Activated CD4-positive, alpha-beta memory T cell treated with anti-CD3 and anti-CD28 coated beads for 36 hours (primary cell): ENCODE data around the gene ADGRV1. TPM values are rescaled to one million over a fixed set of nuclear protein-coding genes. Genes with fewer than 3 reads are reported as not detected.

Source experiments
- CTCF ChIA-PET: fragments of 350-600 bp; sonication (Branson Sonifier 250); formaldehyde crosslinking; loops from one replicate; lab custom pipeline; 2021; ENCODE audit warnings: antibody characterized with exemption, inconsistent platforms; lab: Charles Lee
- POLR2A ChIA-PET: fragments of 350-600 bp; sonication (Branson Sonifier 250); formaldehyde crosslinking; loops from one replicate; lab custom pipeline; 2021; ENCODE audit warnings: antibody characterized with exemption; lab: Charles Lee
- DNase-seq: peaks from one replicate; pipeline ENCODE4 v3.0.0-alpha.2; 2020
- H3K27ac Mint-ChIP-seq: one replicate; pipeline ENCODE4 v1.8.0; 2021; ENCODE audit warnings: mixed read lengths
- H3K27me3 Mint-ChIP-seq: one replicate; pipeline ENCODE4 v1.8.0; 2021; ENCODE audit warnings: mixed read lengths
- H3K36me3 Mint-ChIP-seq: one replicate; pipeline ENCODE4 v1.8.0; 2021; ENCODE audit warnings: mixed read lengths
- H3K4me1 Mint-ChIP-seq: one replicate; pipeline ENCODE4 v1.8.0; 2021; ENCODE audit warnings: low read depth, mixed read lengths
- H3K4me3 Mint-ChIP-seq: one replicate; pipeline ENCODE4 v1.8.0; 2021; ENCODE audit warnings: mild to moderate bottlenecking, mixed read lengths
- H3K9me3 Mint-ChIP-seq: one replicate; pipeline ENCODE4 v1.8.0; 2021; ENCODE audit warnings: mixed read lengths
- intact Hi-C: fragments of 100-400 bp; cut with micrococcal nuclease; formaldehyde crosslinking; loops from one replicate; pipeline ENCODE4 v1.15.1; 2023
- total RNA-seq, 2 experiments: library from RNA; stranded (reverse); gene quantifications; one replicate each; pipeline ENCODE4 v1.2.3, GENCODE V29; 2021

The ADGRV1 gene
- under 1 TPM in 1 of 2 experiments, not detected in 1; 0.05 TPM for total RNA-seq

- CTCF ChIA-PET: no interaction called here
- Mint-ChIP-seq H3K36me3 (no peaks in the 10 kb centered on the region), H3K27ac (no peak within 1 kb of the TSS), H3K9me3 (no peaks in the 10 kb centered on the region), H3K27me3 (peaks cover 39% of the 10 kb centered on the region), H3K4me3 (peak within 1 kb of the TSS; percentile 54), H3K4me1 (peaks cover 6% of the 10 kb centered on the region)
- intact Hi-C loops: loop anchor here (5.0 kb wide), 1 partner anchor 49 kb away; no protein-coding TSS in a partner anchor
- POLR2A ChIA-PET: no interaction called here
- peak; percentile 21 for DNase-seq
Measured at GRCh38 chr5:90558344-90559192, at the start of gene ADGRV1. Gene ADGRV1, plus strand, starts transcription at chr5:90558797. Its CDS starts 99 bp downstream, at chr5:90558896.

- peaks cover 5% of the 10 kb centered on the region for H3K4me1 Mint-ChIP-seq
- H3K36me3 Mint-ChIP-seq: peaks cover 2% of the 10 kb centered on the region
- H3K9me3 Mint-ChIP-seq: no peaks in the 10 kb centered on the region
- intact Hi-C loops: no loop called here
- no peak overlapping the region for H3K27ac Mint-ChIP-seq
- no peak overlapping the region for H3K4me3 Mint-ChIP-seq
- POLR2A ChIA-PET: no interaction called here
- CTCF ChIA-PET: no interaction called here
- DNase-seq: no peak
- H3K27me3 Mint-ChIP-seq: no peaks in the 10 kb centered on the region
Measured at GRCh38 chr5:90510438-90510837, 48.2 kb upstream of the ADGRV1 start.

- Mint-ChIP-seq H3K27me3 (no peaks in the 10 kb centered on the region), H3K36me3 (peaks cover 12% of the 10 kb centered on the region), H3K9me3 (no peaks in the 10 kb centered on the region), H3K4me1 (peaks cover 9% of the 10 kb centered on the region), H3K27ac (no peak overlapping the region), H3K4me3 (no peak overlapping the region)
- intact Hi-C loops: no loop called here
- no peak for DNase-seq
- CTCF ChIA-PET: no interaction called here
- POLR2A ChIA-PET: no interaction called here
Measured at GRCh38 chr5:90514520-90514919, 44.1 kb upstream of the ADGRV1 start.

- CTCF ChIA-PET: interaction anchor here (0.8 kb wide), 1 partner anchor 79 kb away, joined by 4 read pairs; no protein-coding TSS in a partner anchor
Measured at GRCh38 chr5:90518661-90519060, 39.9 kb upstream of the ADGRV1 start.

GRCh38 chr5:90519081-90519480, 39.5 kb upstream of the ADGRV1 start:
- intact Hi-C loops: no loop called here
- ChIA-PET CTCF (interaction anchor here (1.4 kb wide), 1 partner anchor 11 kb away, joined by 3 read pairs; no protein-coding TSS in a partner anchor), POLR2A (no interaction called here)
- Mint-ChIP-seq H3K36me3 (peaks cover 23% of the 10 kb centered on the region), H3K9me3 (no peaks in the 10 kb centered on the region), H3K27ac (no peak overlapping the region), H3K4me3 (no peak overlapping the region), H3K4me1 (peaks cover 9% of the 10 kb centered on the region), H3K27me3 (no peaks in the 10 kb centered on the region)
- no peak for DNase-seq

More at GRCh38 chr5:90518661-90519060, 39.9 kb upstream of the ADGRV1 start:
- Mint-ChIP-seq H3K27ac (no peak overlapping the region), H3K27me3 (no peaks in the 10 kb centered on the region), H3K4me1 (peaks cover 9% of the 10 kb centered on the region), H3K36me3 (peaks cover 23% of the 10 kb centered on the region), H3K4me3 (no peak overlapping the region), H3K9me3 (no peaks in the 10 kb centered on the region)
- POLR2A ChIA-PET: no interaction called here
- intact Hi-C loops: no loop called here
- DNase-seq: no peak

GRCh38 chr5:90528601-90529193, 29.9 kb upstream of the ADGRV1 start:
- intact Hi-C loops: loop anchor here (1.0 to 10.0 kb wide), 4 partner anchors 54 to 852 kb away; partner anchors contain the start of genes CETN3, MBLAC2 and POLR3G
- peaks cover 7% of the 10 kb centered on the region for H3K27me3 Mint-ChIP-seq
- H3K9me3 Mint-ChIP-seq: no peaks in the 10 kb centered on the region
- ChIA-PET POLR2A (interaction anchor here (0.5 to 2.4 kb wide), 2 partner anchors 54 to 120 kb away, joined by 3 to 12 read pairs; partner anchors contain the start of genes MBLAC2 and POLR3G), CTCF (interaction anchor here (1.2 to 3.7 kb wide), 7 partner anchors 52 to 1799 kb away, joined by 3 to 47 read pairs (median 6); partner anchors contain the start of genes CETN3, MBLAC2 and POLR3G)
- peak overlapping the region; percentile 80 for H3K27ac Mint-ChIP-seq
- peaks cover 3% of the 10 kb centered on the region for H3K36me3 Mint-ChIP-seq
- H3K4me3 Mint-ChIP-seq: peak overlapping the region; percentile 100
- peak; percentile 39 for DNase-seq
- H3K4me1 Mint-ChIP-seq: peaks cover 24% of the 10 kb centered on the region

- Mint-ChIP-seq H3K4me1 (peaks cover 24% of the 10 kb centered on the region), H3K27me3 (peaks cover 10% of the 10 kb centered on the region)
Measured at GRCh38 chr5:90529194-90529938, 29.2 kb upstream of the ADGRV1 start, which contains the start of gene LYSMD3. Gene LYSMD3, minus strand, starts transcription at chr5:90529584. Its CDS starts 4,295 bp downstream, at chr5:90525289.

GRCh38 chr5:90529939-90530677, 28.5 kb upstream of the ADGRV1 start:
- ChIA-PET CTCF (interaction anchor here (0.6 to 3.7 kb wide), 21 partner anchors 10 to 1801 kb away, joined by 3 to 47 read pairs (median 3); partner anchors contain the start of genes CETN3, MBLAC2 and POLR3G), POLR2A (interaction anchor here (0.6 kb wide), 1 partner anchor 120 kb away, joined by 4 read pairs; no protein-coding TSS in a partner anchor)
- H3K36me3 Mint-ChIP-seq: peaks cover 1% of the 10 kb centered on the region
- peaks cover 12% of the 10 kb centered on the region for H3K27me3 Mint-ChIP-seq
- H3K27ac Mint-ChIP-seq: peak overlapping the region; percentile 96
- peak; percentile 73 for DNase-seq
- H3K9me3 Mint-ChIP-seq: no peaks in the 10 kb centered on the region
- H3K4me3 Mint-ChIP-seq: peak overlapping the region; percentile 100
- intact Hi-C loops: loop anchor here (1.0 to 10.0 kb wide), 6 partner anchors 56 to 1803 kb away; partner anchors contain the start of genes CETN3, MBLAC2 and POLR3G
- peaks cover 24% of the 10 kb centered on the region for H3K4me1 Mint-ChIP-seq

More at GRCh38 chr5:90529194-90529938, 29.2 kb upstream of the ADGRV1 start, which contains the start of gene LYSMD3:
- H3K9me3 Mint-ChIP-seq: no peaks in the 10 kb centered on the region
- intact Hi-C loops: loop anchor here (1.0 to 10.0 kb wide), 4 partner anchors 55 to 851 kb away; partner anchors contain the start of genes CETN3, MBLAC2 and POLR3G
- H3K36me3 Mint-ChIP-seq: peaks cover 3% of the 10 kb centered on the region
- ChIA-PET CTCF (interaction anchor here (0.6 to 3.7 kb wide), 17 partner anchors 11 to 1800 kb away, joined by 3 to 47 read pairs (median 5); partner anchors contain the start of genes CETN3, MBLAC2 and POLR3G), POLR2A (interaction anchor here (0.5 to 2.4 kb wide), 3 partner anchors 55 to 121 kb away, joined by 3 to 12 read pairs (median 4); partner anchors contain the start of genes MBLAC2 and POLR3G)
- H3K27ac Mint-ChIP-seq: peak within 1 kb of the TSS; percentile 96
- DNase-seq: peak; percentile 97
- H3K4me3 Mint-ChIP-seq: peak within 1 kb of the TSS; percentile 100

- peaks cover 19% of the 10 kb centered on the region for H3K27me3 Mint-ChIP-seq
- no peak overlapping the region for H3K4me3 Mint-ChIP-seq
- intact Hi-C loops: loop anchor here (1.0 to 5.0 kb wide), 2 partner anchors 92 to 1804 kb away; no protein-coding TSS in a partner anchor
- no peaks in the 10 kb centered on the region for H3K36me3 Mint-ChIP-seq
- no peak for DNase-seq
- no peak overlapping the region for H3K27ac Mint-ChIP-seq
- no peaks in the 10 kb centered on the region for H3K9me3 Mint-ChIP-seq
- POLR2A ChIA-PET: no interaction called here
- peaks cover 24% of the 10 kb centered on the region for H3K4me1 Mint-ChIP-seq
- CTCF ChIA-PET: interaction anchor here (0.7 to 3.7 kb wide), 15 partner anchors 10 to 1801 kb away, joined by 3 to 47 read pairs (median 3); partner anchors contain the start of genes MBLAC2 and POLR3G
Measured at GRCh38 chr5:90530736-90531487, 27.7 kb upstream of the ADGRV1 start.

- H3K4me1 Mint-ChIP-seq: no peaks in the 10 kb centered on the region
- POLR2A ChIA-PET: no interaction called here
- CTCF ChIA-PET: no interaction called here
- H3K27ac Mint-ChIP-seq: no peak overlapping the region
- H3K27me3 Mint-ChIP-seq: peaks cover 20% of the 10 kb centered on the region
- no peaks in the 10 kb centered on the region for H3K36me3 Mint-ChIP-seq
- intact Hi-C loops: loop anchor here (5.0 kb wide), 1 partner anchor 1806 kb away; no protein-coding TSS in a partner anchor
- no peak for DNase-seq
- no peak overlapping the region for H3K4me3 Mint-ChIP-seq
- H3K9me3 Mint-ChIP-seq: no peaks in the 10 kb centered on the region
Measured at GRCh38 chr5:90533794-90534193, 24.8 kb upstream of the ADGRV1 start.
